Liver (tissue), 9 donors: ENCODE measurements around the gene TEP1. TPM values are rescaled to one million over a fixed set of nuclear protein-coding genes. Genes with fewer than 3 reads are reported as not detected.

Experiments
- DNase-seq: peaks from one replicate; pipeline ENCODE4 v3.0.0-alpha.2; 2017; ENCODE audit warnings: low spot score
- H3K27ac ChIP-seq, 2 donors: one replicate each; pipeline ENCODE4 v1.7.0; 2013; ENCODE audit warnings: inconsistent platforms in 2 of 2, low read length in 2 of 2, control low read depth in 1 of 2, low read depth in 1 of 2, mild to moderate bottlenecking in 1 of 2
- H3K27me3 ChIP-seq, 4 donors: one replicate each; pipeline versions ENCODE4 v1.6.1 to v1.7.0; 2013; ENCODE audit warnings: low read length in 3 of 4, inconsistent platforms in 1 of 4, mild to moderate bottlenecking in 1 of 4, moderate library complexity in 1 of 4; ENCODE audit not compliant: control insufficient read depth in 4 of 4, insufficient read depth in 4 of 4
- H3K36me3 ChIP-seq, 4 donors: one replicate each; pipeline versions ENCODE4 v1.6.1 to v1.7.0; 2013; ENCODE audit warnings: low read length in 3 of 4, mild to moderate bottlenecking in 3 of 4, low read depth in 1 of 4, moderate library complexity in 1 of 4; ENCODE audit not compliant: control insufficient read depth in 4 of 4, insufficient read depth in 3 of 4
- H3K4me1 ChIP-seq, 4 donors: one replicate each; pipeline versions ENCODE4 v1.6.1 to v1.7.0; 2013; ENCODE audit warnings: low read length in 3 of 4, mild to moderate bottlenecking in 3 of 4, moderate library complexity in 1 of 4; ENCODE audit not compliant: control insufficient read depth in 4 of 4, insufficient read depth in 4 of 4
- H3K4me3 ChIP-seq, 3 donors: one replicate each; pipeline versions ENCODE4 v1.6.1 to v1.7.0; 2013; ENCODE audit warnings: low read length in 3 of 3, control low read depth in 1 of 3, low read depth in 1 of 3, mild to moderate bottlenecking in 1 of 3
- H3K9ac ChIP-seq, 2 donors: one replicate each; pipeline ENCODE4 v1.7.0; 2013; ENCODE audit warnings: low read length in 2 of 2, mild to moderate bottlenecking in 2 of 2, moderate library complexity in 2 of 2, control low read depth in 1 of 2, low read depth in 1 of 2
- H3K9me3 ChIP-seq, 4 donors: one replicate each; pipeline versions ENCODE4 v1.6.1 to v1.7.0; 2013; ENCODE audit warnings: low read length in 3 of 4; ENCODE audit not compliant: control insufficient read depth in 4 of 4
- ATF3 ChIP-seq: IDR thresholded peaks from 2 replicates; pipeline ENCODE4 v1.6.1; 2016; ENCODE audit warnings: antibody characterized with exemption
- CTCF ChIP-seq: fragments of 150-350 bp; IDR thresholded peaks from 2 replicates; pipeline ENCODE4 v1.5.1; 2017; ENCODE audit warnings: improper control_type of control experiment, low read depth, low read length; ENCODE audit not compliant: missing input control
- EGR1 ChIP-seq, 2 donors: IDR thresholded peaks; 2 replicates each; pipeline ENCODE4 v1.6.1; 2016 to 2018; ENCODE audit warnings: antibody characterized with exemption in 2 of 2, low read depth in 2 of 2
- FOXA1 ChIP-seq: IDR thresholded peaks from 2 replicates; pipeline ENCODE4 v1.6.1; 2016; ENCODE audit warnings: antibody characterized with exemption
- FOXA2 ChIP-seq: IDR thresholded peaks from 2 replicates; pipeline ENCODE4 v1.6.1; 2016; ENCODE audit warnings: antibody characterized with exemption
- GABPA ChIP-seq, 2 donors: IDR thresholded peaks in 1 of 2; conservative IDR thresholded peaks in 1 of 2; 2 replicates each; pipeline ENCODE4 v1.6.1; 2016; ENCODE audit warnings: antibody characterized with exemption in 2 of 2, mild to moderate bottlenecking in 1 of 2, moderate library complexity in 1 of 2
- HNF4A ChIP-seq, 2 donors: conservative IDR thresholded peaks; 2 replicates each; pipeline ENCODE4 v1.6.1; 2016; ENCODE audit warnings: antibody characterized with exemption in 2 of 2, mild to moderate bottlenecking in 2 of 2
- JUND ChIP-seq, 2 donors: IDR thresholded peaks; 2 replicates each; pipeline ENCODE4 v1.6.1; 2016; ENCODE audit warnings: antibody characterized with exemption in 2 of 2
- MAX ChIP-seq: IDR thresholded peaks from 2 replicates; pipeline ENCODE4 v1.6.1; 2016; ENCODE audit warnings: antibody characterized with exemption
- NR2F2 ChIP-seq: IDR thresholded peaks from 2 replicates; pipeline ENCODE4 v1.6.1; 2016; ENCODE audit warnings: antibody characterized with exemption
- REST ChIP-seq: IDR thresholded peaks from 2 replicates; pipeline ENCODE4 v1.6.1; 2016; ENCODE audit warnings: antibody characterized with exemption, mild to moderate bottlenecking
- RXRA ChIP-seq, 2 donors: IDR thresholded peaks; 2 replicates each; pipeline ENCODE4 v1.6.1; 2017 to 2018; ENCODE audit warnings: antibody characterized with exemption in 2 of 2, mild to moderate bottlenecking in 1 of 2
- SP1 ChIP-seq: IDR thresholded peaks from 2 replicates; pipeline ENCODE4 v1.6.1; 2018; ENCODE audit warnings: antibody characterized with exemption, mild to moderate bottlenecking
- TAF1 ChIP-seq: conservative IDR thresholded peaks from 2 replicates; pipeline ENCODE4 v1.6.1; 2016; ENCODE audit warnings: antibody characterized with exemption, mild to moderate bottlenecking
- YY1 ChIP-seq: IDR thresholded peaks from 2 replicates; pipeline ENCODE4 v1.6.1; 2016; ENCODE audit warnings: antibody characterized with exemption, mild to moderate bottlenecking
- ZBTB33 ChIP-seq: IDR thresholded peaks from 2 replicates; pipeline ENCODE4 v1.6.1; 2016; ENCODE audit warnings: antibody characterized with exemption
- WGBS: extraction: QIAGEN DNeasy Blood & Tissue Kit; methylation state at CpG from one replicate; pipeline ENCODE4 v1.1.7; 2013; 5-methylcytosine and 5-hydroxymethylcytosine counted together
- polyA plus RNA-seq, 2 donors: library from polyadenylated mRNA; stranded (reverse) in 1 of 2; unstranded in 1 of 2; fragments of 200-250 nt in 1 of 2; fragments of >200 nt in 1 of 2; fragmentation: Nextera tagmentation in 1 of 2; extraction: Ambion mirVana in 1 of 2; gene quantifications; one replicate each; pipeline versions ENCODE4 v1.2.1 to v1.2.3, GENCODE V29; 2013 to 2015
- total RNA-seq, 2 donors: library from RNA; depleted of rRNA; stranded (reverse); fragments of >200 nt; gene quantifications; one replicate each; pipeline ENCODE4 v1.2.3, GENCODE V29; 2014
- donor health status: healthy.
- donor health status: healthy.
- donor health status: healthy.
- donor health status: healthy.
- donor health status: healthy.

Gene TEP1
- total and polyA plus RNA-seq, 4 donors: 3.9 to 20.7 (median 7.6) TPM

GRCh38 chr14:20428802-20429201 is 15.5 kb upstream of the TEP1 start:
- Histone ChIP-seq H3K9ac (no peak overlapping the region), H3K4me1 (peaks cover 0 to 7% (median 0%) of the 10 kb centered on the region in 4 donors), H3K9me3 (no peaks in the 10 kb centered on the region)

More at GRCh38 chr14:20428802-20429201, 15.5 kb upstream of the TEP1 start:
- no peak for DNase-seq
- 62% methylated on average over 5 of the region's 5 CpGs for WGBS
- TF ChIP-seq HNF4A (conservative IDR thresholded peaks at IDR 0.05) (no peak), RXRA (IDR thresholded peaks at IDR 0.05) (no peak), FOXA1 (no peak), YY1 (no peak), REST (no peak), EGR1 (IDR thresholded peaks at IDR 0.05; ENCODE audit: low read depth in 2 of 2) (no peak), ZBTB33 (no peak), GABPA (IDR thresholded peaks at IDR 0.05 in 1 of 2, conservative IDR thresholded peaks at IDR 0.05 in 1 of 2) (no peak), FOXA2 (no peak), TAF1 (no peak), NR2F2 (no peak), MAX (no peak), CTCF (no peak), SP1 (no peak), JUND (IDR thresholded peaks at IDR 0.05) (no peak), ATF3 (no peak)
- Histone ChIP-seq H3K27ac (no peak overlapping the region), H3K4me3 (no peak overlapping the region), H3K36me3 (no peaks in the 10 kb centered on the region), H3K27me3 (no peaks in the 10 kb centered on the region)
